Fibroblast of pulmonary artery (primary cell): ENCODE data around the gene TEAD1.

Experiments
- DNase-seq: peaks from one replicate; pipeline ENCODE4 v3.0.0-alpha.2; 2010; ENCODE audit warnings: low read depth
- H3K4me3 ChIP-seq: replicated peaks from 2 replicates; pipeline ENCODE4 v1.5.1; 2011; ENCODE audit warnings: low read depth, mild to moderate bottlenecking, control low read depth, low read length, moderate library complexity
- TF ChIP-seq, protein P1 (sequence below): IDR thresholded peaks from 2 replicates; pipeline ENCODE4 v1.5.1; 2011; ENCODE audit warnings: mild to moderate bottlenecking, control low read depth, low read length, inconsistent platforms; ENCODE audit errors: missing control alignments

The TEAD1 gene

DNA sequence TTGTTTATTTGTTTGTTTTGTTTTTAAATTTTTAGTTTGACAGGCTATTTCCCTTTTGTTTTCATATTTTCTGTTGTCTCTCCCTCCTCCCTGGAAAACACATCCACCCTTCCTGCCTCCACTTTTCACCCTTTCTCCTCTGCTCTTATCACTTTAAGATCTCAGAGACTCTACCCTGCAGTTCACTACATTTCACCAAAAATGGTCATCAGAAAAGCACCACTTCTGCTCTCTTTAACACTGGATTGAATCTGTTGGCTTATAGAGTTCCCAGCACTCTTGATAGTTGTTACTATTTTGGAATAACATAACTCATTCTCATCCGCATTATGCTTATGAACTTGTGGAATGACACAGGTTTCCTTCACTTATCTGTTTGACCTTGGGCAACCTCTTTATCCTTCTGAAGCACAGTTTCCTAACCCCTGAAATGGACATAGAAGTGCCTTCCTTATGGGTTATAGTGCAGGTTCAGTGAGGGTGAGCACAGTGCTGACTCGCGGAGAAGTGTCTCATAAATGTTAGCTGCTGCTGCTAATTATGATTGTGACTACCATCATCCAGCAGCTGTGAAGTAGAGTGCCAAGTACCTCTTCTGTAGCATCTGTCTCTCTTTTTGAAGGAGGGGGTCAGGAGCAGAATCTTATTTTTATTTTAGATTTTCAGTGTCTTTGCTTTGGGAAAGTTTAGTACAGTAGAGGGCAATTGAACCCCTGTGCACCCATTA lies 15.0 kb downstream of the TEAD1 start:
- TF ChIP-seq, protein P1, sequence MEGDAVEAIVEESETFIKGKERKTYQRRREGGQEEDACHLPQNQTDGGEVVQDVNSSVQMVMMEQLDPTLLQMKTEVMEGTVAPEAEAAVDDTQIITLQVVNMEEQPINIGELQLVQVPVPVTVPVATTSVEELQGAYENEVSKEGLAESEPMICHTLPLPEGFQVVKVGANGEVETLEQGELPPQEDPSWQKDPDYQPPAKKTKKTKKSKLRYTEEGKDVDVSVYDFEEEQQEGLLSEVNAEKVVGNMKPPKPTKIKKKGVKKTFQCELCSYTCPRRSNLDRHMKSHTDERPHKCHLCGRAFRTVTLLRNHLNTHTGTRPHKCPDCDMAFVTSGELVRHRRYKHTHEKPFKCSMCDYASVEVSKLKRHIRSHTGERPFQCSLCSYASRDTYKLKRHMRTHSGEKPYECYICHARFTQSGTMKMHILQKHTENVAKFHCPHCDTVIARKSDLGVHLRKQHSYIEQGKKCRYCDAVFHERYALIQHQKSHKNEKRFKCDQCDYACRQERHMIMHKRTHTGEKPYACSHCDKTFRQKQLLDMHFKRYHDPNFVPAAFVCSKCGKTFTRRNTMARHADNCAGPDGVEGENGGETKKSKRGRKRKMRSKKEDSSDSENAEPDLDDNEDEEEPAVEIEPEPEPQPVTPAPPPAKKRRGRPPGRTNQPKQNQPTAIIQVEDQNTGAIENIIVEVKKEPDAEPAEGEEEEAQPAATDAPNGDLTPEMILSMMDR, result no peak
- no peak for DNase-seq
- no peak overlapping the region for H3K4me3 ChIP-seq

DNA sequence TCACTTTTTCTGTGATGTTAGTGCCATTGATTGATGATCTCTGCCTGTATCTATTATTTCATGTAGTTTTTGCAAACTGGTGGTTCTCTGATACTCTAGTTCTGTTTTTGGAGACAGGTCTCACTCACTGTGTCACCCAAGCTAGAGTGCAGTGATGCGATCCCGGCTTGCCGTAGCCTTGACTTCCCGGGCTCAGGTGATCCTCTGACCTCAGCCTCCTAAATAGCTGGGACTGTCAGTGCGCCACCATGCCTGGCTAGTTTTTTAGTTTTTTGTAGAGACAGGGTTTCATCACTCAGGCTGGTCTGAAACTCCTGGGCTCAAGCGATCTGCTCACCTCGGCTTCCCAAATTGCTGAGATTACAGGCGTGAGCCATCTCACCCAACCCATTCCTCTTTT lies 16.4 kb downstream of the TEAD1 start:
- no peak for DNase-seq
- no peak overlapping the region for H3K4me3 ChIP-seq
- TF ChIP-seq, protein P1, result no peak

DNA sequence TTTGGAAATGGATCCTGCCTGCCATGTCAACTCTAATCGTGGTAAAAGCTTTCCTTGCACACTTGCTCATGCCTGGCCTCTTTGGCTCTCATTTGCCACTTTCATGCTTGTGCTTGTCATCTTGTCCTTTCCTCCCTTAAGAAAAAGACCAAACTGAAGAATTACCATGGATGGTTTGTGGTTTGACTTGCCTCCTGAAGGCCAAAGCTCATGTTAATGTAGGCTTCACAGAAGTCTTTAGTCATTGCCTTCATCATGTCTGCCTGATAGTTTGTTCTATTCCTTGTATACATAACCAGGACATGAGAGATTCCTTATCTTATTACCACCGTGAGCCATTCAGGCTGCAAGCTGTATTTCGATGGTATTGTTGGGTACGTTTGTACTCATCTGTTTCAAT lies 17.3 kb downstream of the TEAD1 start:
- no peak for DNase-seq
- TF ChIP-seq, protein P1, result no peak
- no peak overlapping the region for H3K4me3 ChIP-seq

DNA sequence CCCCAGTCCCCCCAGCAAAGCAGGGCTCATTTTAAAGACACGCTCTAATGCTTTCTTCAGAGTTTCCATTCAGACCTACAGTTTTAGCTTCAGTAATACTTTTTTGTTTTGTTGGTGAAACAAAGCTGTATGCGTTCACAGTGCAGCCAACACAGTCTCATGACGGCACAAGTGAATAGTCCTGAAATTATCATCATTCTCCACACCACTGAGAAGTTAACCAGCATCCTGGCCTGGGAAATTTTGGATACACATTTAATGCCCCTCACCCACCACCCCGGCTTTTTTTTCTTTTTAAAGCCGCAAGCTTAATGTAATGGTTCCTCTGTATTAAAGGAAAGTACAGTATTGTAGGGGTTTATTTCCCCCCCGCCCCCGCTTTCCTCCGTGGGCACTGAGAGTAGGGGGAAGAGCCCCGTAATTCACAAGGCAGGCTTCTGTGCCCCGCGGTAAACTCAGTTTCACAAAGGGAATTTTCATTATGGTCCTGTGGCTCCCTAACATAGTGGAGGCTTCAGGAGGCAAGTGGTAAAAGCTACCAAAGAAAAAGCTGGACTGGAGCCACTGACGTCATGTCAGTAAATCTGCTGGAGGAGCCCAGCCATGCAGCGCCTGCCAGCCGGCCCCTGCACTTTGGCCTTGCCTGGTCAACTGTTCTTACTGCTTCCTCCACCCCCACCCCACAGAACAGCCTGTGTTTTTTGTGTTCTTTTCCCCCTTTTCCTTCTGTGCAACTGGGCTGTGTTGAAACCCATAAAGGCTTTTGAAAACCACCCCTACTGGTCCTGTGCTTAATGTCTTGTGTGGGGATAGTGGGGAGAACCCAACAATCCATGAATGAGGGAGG lies 18.2 kb downstream of the TEAD1 start:
- TF ChIP-seq, protein P1, result no peak
- peak; percentile 97 for DNase-seq

DNA sequence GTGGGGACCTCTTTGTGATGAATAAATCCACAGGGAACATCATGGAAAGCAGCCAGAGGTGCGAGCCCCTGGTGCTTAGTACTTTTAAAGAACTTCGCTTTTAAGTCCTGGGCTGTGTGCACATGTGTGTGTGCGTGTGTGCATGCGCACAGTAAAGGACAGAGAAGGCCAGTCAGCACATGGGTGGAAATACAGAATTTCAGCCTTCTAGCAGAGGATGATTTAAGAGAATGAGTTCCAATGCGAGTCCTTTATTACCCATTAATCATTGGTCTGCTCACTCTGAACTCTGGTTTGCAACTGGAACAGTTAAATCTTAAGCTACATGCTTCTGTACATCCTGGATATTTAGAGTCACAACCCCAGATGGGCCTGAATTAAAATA lies 18.9 kb downstream of the TEAD1 start:
- peak overlapping the region; percentile 3 for H3K4me3 ChIP-seq
- no peak for DNase-seq
- TF ChIP-seq, protein P1, result no peak

More for the DNA sequence above, 18.2 kb downstream of the TEAD1 start:
- H3K4me3 ChIP-seq, result peak overlapping the region; percentile 36

DNA sequence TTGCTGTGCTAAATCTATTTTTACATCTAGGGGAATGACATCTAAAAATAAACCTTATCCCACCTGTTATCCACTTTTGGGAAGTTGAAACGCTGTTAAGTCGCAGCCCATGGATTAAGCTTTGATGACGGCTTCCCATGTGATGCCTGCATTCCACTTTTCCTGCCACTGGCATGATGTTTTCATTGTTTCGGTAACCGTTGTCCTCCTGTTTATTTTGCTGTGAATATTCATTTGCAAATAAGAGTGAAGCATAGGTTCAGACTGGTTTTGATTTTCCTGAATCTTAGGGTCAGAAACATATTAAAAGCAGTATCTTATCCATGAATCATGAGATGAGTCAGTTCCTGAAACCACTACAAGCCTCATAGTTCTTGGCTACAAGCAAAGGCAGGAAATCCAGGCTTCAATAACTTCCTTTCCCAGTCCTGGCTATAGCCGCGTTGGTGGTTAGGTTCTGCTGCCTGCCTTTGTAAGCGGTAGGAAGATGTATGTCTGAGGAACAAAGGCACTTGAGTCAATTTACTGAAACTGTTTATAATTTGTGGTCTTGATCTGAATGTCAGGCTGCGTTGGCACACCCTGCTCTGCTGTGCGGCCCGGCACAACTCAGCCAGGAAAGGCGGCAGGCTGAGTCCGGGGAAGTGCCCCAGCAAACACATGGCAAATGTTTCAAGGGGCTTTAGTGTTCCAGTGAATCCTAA lies 19.4 kb downstream of the TEAD1 start:
- DNase-seq, result peak; percentile 98
- peak overlapping the region; percentile 32 for H3K4me3 ChIP-seq
- TF ChIP-seq, protein P1, result peak; percentile 6
